Choroid plexus epithelial cell (primary cell): ENCODE data around the gene TRMU.

Experiments used
- DNase-seq: peaks from one replicate; pipeline ENCODE4 v3.0.0-alpha.2; 2010; ENCODE audit warnings: low read depth
- H3K4me3 ChIP-seq: 2 replicates; pipeline ENCODE4 v1.5.1; 2011; ENCODE audit warnings: low read depth, mild to moderate bottlenecking, control low read depth, low read length, moderate library complexity
- CTCF ChIP-seq: conservative IDR thresholded peaks from 2 replicates; pipeline ENCODE4 v1.5.1; 2011; ENCODE audit warnings: low read depth, mild to moderate bottlenecking, control low read depth, inconsistent platforms, low read length, moderate library complexity

Gene TRMU

GRCh38 chr22:46379066-46379930, 43.8 kb downstream of the TRMU start:
- TF ChIP-seq CTCF: no peak
- DNase-seq: no peak
- H3K4me3 ChIP-seq: no peak overlapping the region

- TF ChIP-seq CTCF: no peak
- no peak overlapping the region for H3K4me3 ChIP-seq
- no peak for DNase-seq
Measured at GRCh38 chr22:46380069-46380468, 44.6 kb downstream of the TRMU start.

- DNase-seq: no peak
- TF ChIP-seq CTCF: no peak
- no peak overlapping the region for H3K4me3 ChIP-seq
Measured at GRCh38 chr22:46380581-46380980, 45.1 kb downstream of the TRMU start.

- DNase-seq: no peak
- no peak for TF ChIP-seq CTCF
- H3K4me3 ChIP-seq: no peak overlapping the region
Measured at GRCh38 chr22:46381142-46381541, 45.6 kb downstream of the TRMU start.

GRCh38 chr22:46381731-46382130, 46.2 kb downstream of the TRMU start:
- no peak for TF ChIP-seq CTCF
- no peak overlapping the region for H3K4me3 ChIP-seq
- DNase-seq: no peak

GRCh38 chr22:46382524-46382923, 47.0 kb downstream of the TRMU start:
- no peak for TF ChIP-seq CTCF
- no peak overlapping the region for H3K4me3 ChIP-seq

GRCh38 chr22:46386312-46386711, 50.8 kb downstream of the TRMU start:
- TF ChIP-seq CTCF: no peak
- no peak overlapping the region for H3K4me3 ChIP-seq
- DNase-seq: no peak

More at GRCh38 chr22:46382524-46382923, 47.0 kb downstream of the TRMU start:
- DNase-seq: no peak
